NCI-H2196 treated with DMSO at 0.1 percent for 48 hours (cell line): Measurements from ENCODE around the gene POGZ.
"Not testable (repeated sequence)": the region's sequence is repeated elsewhere in the genome, so short reads cannot be mapped to it uniquely, and the experiment has no call there.

ENCODE experiments used
- DNase-seq: peaks from one replicate; lab custom pipeline; 2025; ENCODE audit not compliant: unreplicated experiment; lab: John Stamatoyannopoulos, UW

The POGZ gene

DNA sequence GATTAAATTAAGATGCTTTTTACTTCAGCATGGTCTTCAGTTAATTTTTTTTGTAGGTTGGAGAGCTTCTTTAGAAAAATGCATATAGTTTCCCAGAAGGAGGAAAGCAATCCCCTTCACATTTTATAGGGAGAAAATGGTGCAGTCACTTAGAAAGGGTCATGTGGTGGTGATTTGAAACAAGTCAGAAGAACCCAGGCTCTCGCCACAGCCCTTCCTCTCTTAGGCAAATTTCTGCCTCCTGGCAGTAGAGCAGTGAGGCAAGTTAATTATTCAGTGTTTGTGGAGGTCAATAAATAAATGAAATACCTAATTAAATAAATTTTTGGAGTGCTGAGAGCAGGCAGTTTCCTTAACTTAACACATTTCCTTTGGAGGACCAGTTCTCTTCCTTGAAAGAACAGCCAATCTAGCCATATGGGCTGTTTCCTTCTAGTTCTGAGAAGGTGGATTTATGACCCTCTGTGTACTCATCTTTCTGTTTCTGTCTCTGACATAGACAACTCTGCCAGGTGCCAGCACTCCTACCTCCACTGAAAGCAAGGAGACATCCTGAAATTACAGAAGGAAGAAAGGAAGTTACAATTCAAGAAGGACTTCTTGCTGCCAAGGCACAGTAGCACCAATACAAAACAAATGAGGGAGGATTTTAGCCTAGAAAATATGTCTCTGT lies 19.0 kb upstream of the POGZ start:
- no peak for DNase-seq

- DNase-seq = no peak
These were observed 17.8 kb upstream of the POGZ start for GRCh38 chr1:151477066-151477465.

- DNase-seq = no peak
These were observed 16.8 kb upstream of the POGZ start for GRCh38 chr1:151476083-151476482.

GRCh38 chr1:151475175-151475574 lies 15.9 kb upstream of the POGZ start:
- no peak for DNase-seq

- DNase-seq = no peak
These were observed 15.5 kb upstream of the POGZ start for GRCh38 chr1:151474745-151475144.

DNA sequence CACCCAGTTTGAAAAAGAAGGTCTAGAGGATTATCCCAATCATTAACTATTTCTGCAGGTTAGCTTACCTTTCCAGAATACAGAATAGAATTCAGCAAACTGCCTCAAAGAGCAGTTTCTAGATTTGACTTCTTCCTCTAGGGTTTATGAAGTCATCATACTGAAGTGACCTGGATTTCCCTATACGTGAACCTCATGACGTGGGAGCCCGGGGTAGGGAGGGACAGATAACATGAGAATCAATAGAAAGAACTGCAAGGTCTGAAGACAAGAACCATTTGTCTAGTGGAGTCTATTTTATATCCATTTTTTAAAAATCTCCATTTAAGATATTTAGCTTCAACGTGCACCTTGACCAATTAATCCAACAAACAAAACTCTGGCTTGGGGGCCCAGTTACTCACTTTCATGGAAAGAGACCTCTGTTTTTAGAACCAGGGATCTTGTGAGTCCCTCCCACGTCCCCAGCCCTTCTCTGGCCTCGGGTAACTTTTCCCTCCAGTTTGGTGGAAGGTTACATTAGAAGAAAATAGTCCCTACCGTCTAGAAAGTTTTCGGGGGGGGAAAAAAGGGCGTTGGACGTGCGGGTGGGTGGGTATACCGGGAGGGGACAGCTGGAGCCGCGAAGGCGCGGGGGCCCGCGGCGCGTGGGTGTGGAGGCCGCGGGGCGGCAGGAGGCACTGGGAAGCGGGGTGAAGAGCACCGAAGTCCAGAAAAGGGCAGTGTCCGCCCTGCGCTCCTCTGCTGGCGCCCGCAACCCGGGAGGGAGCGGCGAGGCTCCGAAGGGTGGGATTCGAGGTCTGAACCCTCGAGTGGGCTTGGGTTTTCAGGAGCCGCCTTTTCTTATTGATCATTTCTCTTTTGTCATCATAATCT lies 13.8 kb upstream of the POGZ start:
- DNase-seq = no peak

GRCh38 chr1:151465026-151465425 lies 5.7 kb upstream of the POGZ start:
- no peak for DNase-seq

DNA sequence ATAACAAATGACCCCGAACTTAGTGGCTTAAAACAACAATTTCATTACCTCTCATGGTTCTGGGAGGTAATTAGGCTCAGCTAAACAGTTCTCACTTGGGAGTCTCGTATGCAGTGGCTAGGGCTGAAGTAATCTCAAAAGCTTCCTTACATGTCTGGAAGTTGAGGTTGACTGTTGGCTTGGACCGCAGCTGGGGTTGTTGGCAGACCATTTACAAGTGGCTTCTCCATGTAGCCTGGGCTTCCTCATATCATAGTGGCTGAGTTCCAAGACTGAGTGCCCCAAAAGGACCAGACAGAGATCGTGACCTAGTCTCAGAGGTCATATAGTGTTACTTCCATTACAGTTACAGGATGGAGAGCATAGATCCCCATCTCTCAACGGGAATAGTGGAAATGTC lies 2.4 kb upstream of the POGZ start:
- no peak for DNase-seq

DNA sequence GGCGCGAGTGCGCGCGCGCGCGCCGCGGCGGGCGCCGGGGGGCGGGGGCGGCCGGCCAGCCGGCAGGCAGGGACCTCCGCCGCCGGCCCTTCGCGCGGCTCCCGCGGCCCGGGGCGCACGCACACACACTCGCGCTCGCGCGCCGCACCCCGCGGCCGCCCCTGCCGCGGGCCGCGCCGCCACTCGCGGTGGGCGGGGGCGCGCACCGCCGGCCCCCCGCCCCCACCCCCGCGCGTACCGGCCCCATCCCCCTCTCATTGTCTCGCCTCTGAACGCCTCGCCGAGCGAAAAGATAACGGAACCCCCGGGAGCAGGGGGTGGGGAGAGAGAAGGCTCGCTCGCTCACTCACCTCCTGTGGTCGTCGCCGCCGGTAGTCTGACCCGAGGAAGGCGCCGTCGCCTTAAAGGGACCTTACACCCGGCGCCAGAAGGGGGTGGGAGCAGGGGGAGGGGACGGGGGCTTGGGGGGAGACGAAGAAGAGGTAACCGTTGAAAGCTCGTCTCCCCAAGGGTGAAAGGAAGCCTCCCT lies 428 bp downstream of the POGZ start:
- peak; percentile 49 for DNase-seq

DNA sequence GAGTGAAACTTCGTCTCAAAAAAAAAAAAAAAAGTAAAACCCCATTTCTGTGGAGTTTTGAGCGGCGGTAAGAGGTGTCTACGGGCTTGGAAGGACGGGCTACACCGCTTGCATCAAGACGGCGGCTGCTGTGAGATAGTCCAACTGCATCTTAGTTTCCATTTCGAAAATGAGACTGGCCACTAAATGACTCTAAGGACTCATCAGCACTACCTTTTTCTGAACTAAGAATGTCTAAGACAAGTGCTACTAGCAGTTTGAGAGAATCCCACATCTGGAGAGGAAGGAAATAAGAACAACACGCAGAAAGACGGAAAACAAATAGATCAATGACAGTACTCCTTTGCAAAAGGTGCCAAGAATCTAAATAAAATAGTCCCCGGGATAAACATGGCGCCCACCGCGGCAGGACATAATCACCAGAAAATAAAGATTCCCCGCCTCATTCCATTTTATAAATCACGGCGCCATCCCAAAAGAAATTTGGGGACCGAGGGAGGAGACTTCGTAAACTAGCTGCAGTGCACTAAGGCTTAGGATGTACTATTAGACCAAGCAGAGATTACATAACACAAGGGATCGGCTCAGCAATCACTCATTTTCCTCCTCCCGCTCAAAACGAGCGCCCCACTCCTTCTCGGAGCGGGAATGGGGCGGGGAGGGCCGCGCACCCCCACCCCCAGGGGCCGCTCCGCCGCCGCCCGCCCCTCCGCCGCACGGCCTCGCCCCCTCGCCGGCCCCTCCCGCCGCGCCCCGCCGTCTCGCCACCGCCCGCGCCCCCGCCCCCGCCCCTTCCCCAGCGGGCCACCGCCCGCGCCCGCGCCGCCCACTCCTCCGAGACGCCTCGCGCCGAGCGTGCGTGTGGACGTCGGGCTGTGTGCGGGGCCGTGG lies 1.1 kb downstream of the POGZ start:
- DNase-seq = peak; percentile 47

DNA sequence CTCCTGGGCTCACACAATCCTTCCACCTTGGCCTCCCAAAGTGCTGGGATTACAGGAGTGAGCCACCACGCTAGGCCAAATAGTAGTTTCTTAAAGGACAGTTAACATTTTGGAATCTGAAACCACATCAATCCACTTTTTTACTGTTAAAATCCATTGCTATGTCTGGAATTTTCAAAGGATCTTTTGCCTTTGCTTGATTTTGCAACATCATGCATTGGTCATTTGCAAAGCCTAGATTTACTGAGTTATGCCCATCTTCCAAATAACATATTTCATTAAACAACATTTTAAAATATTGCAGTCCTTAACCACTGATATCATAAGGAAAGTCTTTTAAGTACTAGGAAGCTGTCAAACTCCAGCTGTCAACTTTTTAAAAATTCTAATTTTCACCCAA lies 3.3 kb downstream of the POGZ start:
- DNase-seq = no peak

- no peak for DNase-seq
These were observed 4.1 kb downstream of the POGZ start for GRCh38 chr1:151455231-151455630.

DNA sequence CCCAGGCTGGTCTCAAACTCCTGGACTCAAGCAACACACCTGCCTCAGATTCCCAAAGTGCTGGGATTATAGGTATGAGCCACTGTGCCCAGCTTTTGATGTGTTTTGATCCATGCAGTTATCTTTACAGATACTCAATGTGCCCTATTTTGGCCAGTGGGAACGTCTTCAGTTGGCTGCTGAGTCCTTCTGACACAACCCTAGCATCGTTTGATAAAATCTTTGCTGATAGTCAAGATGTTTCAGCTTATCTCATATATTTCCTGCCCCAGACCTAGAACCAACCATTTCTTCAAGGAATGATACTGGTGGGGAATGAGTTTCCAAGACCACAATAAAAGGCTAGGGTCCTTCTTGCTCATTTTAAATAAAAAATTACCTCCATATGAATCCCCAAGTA lies 11.6 kb downstream of the POGZ start:
- DNase-seq = no peak

- no peak for DNase-seq
These were observed 14.5 kb downstream of the POGZ start for GRCh38 chr1:151444783-151445177.

DNA sequence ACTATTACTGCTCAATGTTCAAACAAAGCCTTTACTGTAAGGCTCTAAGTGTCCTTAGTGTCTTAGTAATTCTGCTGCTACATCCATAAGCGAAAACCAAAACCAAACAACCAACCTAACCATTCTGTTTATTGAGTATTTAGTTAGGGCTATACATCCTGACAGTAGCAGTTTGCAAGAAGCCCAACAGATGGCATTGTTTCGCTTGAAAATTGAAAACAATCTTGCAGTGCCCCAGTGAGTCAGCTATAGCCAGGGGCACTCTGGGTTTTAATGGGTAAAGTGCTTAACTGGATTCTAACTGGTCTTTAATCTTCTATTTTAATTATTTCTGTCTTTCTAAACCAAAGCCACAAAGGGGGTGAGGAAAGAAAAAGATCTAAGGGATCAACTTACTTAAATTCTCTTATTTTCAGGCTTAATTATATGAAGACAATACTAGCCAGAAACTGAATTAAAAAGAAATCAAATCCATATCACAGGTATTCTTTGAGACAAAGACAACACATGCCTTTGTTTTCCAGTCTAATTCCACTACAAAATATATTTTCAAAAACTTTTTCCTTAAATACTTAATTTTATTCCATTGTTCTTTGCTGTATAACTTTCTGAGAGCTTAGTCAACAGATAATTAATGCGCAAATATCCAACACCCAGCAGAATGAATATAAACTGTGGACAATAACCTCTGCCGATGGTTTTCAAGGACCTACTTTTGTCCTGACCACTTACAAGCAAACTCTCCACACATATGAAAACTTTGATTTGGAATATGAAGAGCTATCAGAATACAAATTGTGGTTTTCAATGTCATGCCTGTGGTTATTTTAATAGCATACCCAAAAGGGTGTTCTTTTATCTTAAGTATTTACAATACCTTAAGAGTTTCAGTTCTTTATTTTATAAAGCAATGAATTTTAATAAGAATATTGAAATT lies 15.2 kb downstream of the POGZ start:
- peak; percentile 64 for DNase-seq

DNA sequence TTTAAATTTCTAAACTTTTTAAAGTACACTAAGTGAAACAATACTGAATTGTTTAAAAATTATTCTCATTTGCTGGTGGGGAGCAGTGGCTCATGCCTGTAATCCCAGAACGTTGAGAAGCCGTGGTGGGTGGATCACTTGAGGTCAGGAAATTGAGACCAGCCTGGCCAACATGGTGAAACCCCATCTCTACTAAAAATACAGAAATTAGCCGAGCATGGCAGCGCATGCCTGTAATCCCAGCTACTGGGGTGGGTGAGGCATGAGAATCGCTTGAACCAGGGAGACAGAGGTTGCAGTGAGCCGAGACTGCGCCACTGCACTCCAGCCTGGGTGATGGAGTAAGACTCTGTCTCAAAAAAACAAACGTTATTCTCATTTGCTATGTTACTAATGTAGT lies 21.9 kb downstream of the POGZ start:
- not testable (repeated sequence) for DNase-seq

DNA sequence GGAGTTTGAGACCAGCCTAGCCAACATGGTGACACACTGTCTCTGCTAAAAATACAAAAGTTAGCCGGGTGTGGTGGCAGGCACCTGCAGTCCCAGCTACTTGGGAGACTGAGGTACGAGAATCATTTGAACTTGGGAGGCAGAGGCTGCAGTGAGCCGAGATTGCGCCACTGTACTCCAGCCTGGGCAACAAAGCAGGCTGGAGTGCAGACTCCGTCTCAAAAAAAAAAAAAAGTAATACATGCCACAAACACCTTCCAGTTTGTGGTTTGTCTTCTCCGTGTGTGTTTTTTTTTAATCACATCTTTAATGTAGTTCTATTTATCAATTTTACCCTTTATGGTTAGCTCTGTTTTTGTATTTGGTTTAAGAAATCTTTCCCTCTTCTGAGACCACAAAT lies 22.3 kb downstream of the POGZ start:
- DNase-seq = no peak

DNA sequence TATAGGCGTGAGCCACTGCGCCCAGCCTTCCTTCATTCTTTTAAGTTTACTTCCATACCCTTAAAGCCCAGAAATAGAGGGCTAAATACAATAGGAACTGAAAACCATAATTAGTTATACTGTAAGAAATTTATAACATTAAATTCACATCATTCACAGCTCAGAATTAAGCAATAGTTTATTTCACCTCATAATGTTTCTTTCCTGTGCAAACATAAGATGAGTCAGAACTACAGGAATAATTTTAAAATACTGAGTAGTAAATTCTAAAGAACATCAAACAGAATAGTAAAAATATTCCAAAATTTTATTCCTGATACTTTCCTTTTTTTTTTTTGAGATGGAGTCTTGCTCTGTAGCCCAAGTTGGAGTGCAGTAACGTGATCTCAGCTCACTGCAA lies 24.1 kb downstream of the POGZ start:
- DNase-seq = no peak

- DNase-seq = not testable (repeated sequence)
These were observed 25.5 kb downstream of the POGZ start for GRCh38 chr1:151433827-151434226.

GRCh38 chr1:151428068-151428467 lies 31.2 kb downstream of the POGZ start:
- no peak for DNase-seq
